Suprapubic skin (tissue), 4 donors: ENCODE measurements around the gene PIH1D2.

ENCODE experiments used
- POLR2A ChIP-seq, 2 donors: fragments of 450-650 bp; IDR thresholded peaks; one replicate each; pipeline ENCODE4 v1.6.1; 2017; ENCODE audit warnings: antibody characterized with exemption in 2 of 2, mild to moderate bottlenecking in 2 of 2, moderate library complexity in 2 of 2
- POLR2AphosphoS5 ChIP-seq, 3 donors: sonication (generic); formaldehyde crosslinking; IDR thresholded peaks; one replicate each; pipeline ENCODE4 v1.6.1; 2017; ENCODE audit warnings: antibody characterized with exemption in 3 of 3
- TF ChIP-seq, protein P1 (sequence below), 2 donors: fragments of 200-600 bp in 1 of 2; fragments of 450-650 bp in 1 of 2; sonication (generic) in 1 of 2; IDR thresholded peaks; one replicate each; pipeline ENCODE4 v1.5.1; 2016 to 2019; ENCODE audit warnings: antibody characterized with exemption in 2 of 2, mild to moderate bottlenecking in 1 of 2, moderate library complexity in 1 of 2

DNA sequence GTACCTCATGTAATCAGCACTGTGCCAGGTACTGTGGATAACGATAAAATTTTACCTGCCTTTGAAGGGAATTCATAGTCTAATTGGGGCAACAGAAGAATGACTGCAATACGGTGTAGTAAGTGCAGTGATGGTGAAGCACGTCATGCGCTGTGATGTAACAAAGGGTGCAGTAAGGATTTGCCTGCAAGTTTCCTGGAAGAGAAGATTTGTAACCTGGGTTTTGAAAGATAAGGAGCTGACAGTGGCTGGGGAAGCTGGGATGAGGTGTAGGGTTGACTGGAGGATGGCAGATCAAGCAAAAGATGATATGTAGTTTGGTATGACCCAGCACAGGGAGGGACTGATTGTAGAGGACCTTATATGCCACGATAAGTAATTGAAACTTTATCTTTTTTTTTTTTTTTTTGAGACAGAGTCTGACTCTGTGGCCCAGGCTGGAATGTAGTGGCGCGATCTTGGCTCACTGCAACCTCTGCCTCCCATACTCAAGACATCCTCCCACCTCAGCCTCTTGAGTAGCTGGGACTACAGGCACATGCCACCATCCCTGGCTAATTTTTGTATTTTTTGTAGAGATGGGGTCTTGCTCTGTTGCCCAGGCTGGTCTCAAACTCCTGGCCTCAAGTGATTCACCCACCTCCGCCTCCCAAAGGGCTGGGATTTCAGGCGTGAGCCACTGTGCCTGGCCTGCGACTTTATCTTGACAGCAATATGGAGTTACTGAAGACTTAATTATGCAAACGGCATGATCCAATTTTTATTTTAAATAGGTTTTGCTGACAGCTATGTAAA is 24.1 kb upstream of the PIH1D2 start:
- TF ChIP-seq POLR2AphosphoS5 (IDR thresholded peaks at IDR 0.05) (no peak), POLR2A (IDR thresholded peaks at IDR 0.05) (no peak)
- TF ChIP-seq, protein P1, sequence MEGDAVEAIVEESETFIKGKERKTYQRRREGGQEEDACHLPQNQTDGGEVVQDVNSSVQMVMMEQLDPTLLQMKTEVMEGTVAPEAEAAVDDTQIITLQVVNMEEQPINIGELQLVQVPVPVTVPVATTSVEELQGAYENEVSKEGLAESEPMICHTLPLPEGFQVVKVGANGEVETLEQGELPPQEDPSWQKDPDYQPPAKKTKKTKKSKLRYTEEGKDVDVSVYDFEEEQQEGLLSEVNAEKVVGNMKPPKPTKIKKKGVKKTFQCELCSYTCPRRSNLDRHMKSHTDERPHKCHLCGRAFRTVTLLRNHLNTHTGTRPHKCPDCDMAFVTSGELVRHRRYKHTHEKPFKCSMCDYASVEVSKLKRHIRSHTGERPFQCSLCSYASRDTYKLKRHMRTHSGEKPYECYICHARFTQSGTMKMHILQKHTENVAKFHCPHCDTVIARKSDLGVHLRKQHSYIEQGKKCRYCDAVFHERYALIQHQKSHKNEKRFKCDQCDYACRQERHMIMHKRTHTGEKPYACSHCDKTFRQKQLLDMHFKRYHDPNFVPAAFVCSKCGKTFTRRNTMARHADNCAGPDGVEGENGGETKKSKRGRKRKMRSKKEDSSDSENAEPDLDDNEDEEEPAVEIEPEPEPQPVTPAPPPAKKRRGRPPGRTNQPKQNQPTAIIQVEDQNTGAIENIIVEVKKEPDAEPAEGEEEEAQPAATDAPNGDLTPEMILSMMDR (IDR thresholded peaks at IDR 0.05) = no peak
